Measurements from ENCODE around the gene DDX51.
"Not testable (repeated sequence)": the region's sequence is repeated elsewhere in the genome, so short reads cannot be mapped to it uniquely, and the experiment has no call there.

Gene DDX51

DNA sequence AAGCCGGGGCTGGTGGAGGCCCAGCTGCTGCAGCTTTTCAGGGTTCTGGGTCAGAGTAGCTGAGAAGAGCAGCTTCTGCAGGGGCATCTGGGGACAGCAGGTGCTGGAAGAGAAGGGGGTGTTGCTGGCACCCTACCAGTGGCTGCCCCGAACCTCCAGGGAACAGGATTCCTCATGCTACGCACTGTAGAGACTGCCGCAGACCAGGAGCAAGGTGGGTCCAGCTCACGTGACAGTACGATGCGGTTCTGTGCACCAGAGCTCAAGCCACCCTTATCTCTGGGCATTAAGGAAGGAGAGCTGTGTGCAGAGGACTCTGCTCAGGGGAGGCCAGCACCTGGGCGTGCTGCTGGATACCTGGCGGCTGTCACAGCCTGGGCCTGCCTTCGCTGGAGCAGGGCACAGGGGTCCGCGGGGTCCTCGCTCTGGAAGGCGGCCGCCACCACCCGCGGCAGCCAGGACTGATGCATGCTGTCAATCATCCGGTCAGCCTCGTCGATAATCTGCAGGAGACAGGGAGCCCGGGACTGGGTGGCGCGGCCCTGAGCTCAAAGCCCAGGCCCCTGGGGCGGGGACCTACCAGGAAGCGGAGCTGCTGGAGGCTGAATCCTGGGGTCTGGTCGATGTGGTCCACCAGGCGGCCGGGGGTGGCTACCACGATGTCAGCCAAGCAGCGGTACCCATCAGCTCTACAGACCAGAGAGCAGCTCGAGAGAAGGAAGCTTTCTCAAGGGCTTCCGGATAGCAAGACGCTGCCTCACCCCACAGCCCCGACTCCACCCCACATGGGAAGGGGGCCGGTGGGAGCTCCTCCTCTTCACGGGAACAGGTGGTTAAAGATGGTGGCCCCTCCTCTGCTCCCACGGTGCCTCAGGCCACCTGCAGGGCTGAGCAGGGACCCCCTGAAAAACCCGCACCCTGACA, 2.9 kb downstream of the DDX51 start:
- DNase-seq (ENCODE audit: insufficient read length, low spot score) = no peak
- TF ChIP-seq, protein P1, sequence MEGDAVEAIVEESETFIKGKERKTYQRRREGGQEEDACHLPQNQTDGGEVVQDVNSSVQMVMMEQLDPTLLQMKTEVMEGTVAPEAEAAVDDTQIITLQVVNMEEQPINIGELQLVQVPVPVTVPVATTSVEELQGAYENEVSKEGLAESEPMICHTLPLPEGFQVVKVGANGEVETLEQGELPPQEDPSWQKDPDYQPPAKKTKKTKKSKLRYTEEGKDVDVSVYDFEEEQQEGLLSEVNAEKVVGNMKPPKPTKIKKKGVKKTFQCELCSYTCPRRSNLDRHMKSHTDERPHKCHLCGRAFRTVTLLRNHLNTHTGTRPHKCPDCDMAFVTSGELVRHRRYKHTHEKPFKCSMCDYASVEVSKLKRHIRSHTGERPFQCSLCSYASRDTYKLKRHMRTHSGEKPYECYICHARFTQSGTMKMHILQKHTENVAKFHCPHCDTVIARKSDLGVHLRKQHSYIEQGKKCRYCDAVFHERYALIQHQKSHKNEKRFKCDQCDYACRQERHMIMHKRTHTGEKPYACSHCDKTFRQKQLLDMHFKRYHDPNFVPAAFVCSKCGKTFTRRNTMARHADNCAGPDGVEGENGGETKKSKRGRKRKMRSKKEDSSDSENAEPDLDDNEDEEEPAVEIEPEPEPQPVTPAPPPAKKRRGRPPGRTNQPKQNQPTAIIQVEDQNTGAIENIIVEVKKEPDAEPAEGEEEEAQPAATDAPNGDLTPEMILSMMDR (IDR thresholded peaks at IDR 0.05; ENCODE audit: insufficient read depth, missing control alignments) = no peak
- FAIRE-seq = no peak

DNA sequence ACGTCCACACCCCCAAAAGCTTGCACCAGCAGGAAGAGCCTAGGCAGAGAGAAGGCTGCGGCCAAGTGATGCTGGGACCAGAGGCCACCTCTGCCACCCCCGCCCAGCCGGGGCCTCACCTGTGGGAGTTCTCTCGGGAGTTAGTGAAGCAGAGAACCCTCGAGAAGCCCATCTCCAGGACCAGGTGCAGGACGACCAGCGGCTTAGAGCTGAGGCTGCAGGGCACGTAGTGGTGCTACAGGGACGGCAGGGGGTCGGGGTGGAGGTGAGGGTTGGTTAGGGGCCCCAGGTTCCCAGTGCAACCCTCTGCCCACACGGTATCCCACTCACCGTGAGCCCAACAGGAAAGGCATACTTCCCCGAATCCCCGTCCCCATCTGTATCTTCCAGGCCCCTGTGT, 3.6 kb downstream of the DDX51 start:
- DNase-seq (ENCODE audit: insufficient read length, low spot score) = no peak
- TF ChIP-seq, protein P1 (IDR thresholded peaks at IDR 0.05; ENCODE audit: insufficient read depth, missing control alignments) = no peak
- FAIRE-seq = no peak

DNA sequence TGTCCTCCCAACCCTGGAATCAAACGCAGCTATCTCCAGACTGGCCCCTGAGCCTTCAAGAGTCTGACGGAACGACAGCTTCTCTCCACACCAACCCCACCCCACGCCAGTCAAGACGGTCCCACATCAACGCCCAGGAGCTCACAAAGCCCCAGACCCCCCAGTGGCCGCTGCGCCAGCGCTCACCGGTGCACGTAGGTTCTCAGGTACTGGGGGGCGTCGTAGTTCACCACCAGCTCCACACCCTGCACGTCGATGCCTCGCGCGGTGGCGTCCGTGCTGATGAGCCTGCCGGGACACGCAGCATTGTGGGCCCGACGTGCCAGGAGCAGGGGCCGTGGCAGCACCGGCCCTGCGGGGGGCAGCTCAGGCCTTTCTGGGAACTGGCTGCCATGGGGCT, 4.2 kb downstream of the DDX51 start:
- TF ChIP-seq, protein P1 (IDR thresholded peaks at IDR 0.05; ENCODE audit: insufficient read depth, missing control alignments) = no peak
- FAIRE-seq (no peak), DNase-seq (ENCODE audit: insufficient read length, low spot score) (no peak)

DNA sequence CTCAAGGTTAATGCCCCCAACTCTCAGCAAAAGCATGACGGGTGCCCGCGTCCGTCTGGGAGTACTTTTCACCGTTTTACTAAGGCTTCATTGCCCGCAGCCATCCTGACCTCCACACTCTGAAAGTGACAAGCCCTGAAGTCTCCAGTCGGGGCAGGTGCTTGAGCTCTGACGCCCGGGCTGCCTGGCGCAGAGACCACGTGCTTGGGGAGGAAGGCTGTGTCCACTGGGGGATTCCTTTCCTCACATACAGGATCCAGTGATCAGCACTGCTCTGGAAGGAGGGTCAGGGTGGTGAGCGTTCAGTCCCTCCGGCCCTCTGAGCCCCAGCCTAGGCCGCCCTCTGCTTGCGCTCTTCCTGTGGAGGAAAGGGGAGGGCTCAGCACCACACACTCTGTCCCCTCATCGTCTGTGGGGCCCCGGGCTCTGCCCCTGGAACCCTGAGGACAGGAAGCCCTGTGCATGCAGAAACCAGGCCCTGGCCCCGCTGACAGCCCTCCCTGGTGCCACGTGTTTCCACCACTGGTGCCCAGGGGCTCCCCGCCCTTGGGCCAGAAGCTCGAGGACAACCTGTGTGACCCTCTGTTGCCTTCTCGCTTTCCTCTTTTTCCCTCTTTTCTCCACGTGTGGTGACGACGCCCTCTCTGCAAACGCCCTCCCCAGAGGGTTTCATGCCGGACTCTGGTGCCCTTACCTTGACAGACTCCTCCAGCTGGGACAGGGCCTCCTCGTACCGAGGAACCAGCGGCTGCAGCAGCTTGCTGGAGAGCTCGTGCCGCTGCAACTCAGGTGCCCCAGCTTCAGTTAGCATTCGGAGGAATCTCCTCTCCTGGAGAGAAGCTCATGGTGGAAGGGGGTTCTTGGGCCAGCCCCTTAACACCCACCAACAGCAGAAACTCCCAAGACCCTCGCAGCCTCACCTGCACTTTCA, 4.9 kb downstream of the DDX51 start:
- no peak for FAIRE-seq
- DNase-seq (ENCODE audit: insufficient read length, low spot score) = no peak
- TF ChIP-seq, protein P1 (IDR thresholded peaks at IDR 0.05; ENCODE audit: insufficient read depth, missing control alignments) = no peak

DNA sequence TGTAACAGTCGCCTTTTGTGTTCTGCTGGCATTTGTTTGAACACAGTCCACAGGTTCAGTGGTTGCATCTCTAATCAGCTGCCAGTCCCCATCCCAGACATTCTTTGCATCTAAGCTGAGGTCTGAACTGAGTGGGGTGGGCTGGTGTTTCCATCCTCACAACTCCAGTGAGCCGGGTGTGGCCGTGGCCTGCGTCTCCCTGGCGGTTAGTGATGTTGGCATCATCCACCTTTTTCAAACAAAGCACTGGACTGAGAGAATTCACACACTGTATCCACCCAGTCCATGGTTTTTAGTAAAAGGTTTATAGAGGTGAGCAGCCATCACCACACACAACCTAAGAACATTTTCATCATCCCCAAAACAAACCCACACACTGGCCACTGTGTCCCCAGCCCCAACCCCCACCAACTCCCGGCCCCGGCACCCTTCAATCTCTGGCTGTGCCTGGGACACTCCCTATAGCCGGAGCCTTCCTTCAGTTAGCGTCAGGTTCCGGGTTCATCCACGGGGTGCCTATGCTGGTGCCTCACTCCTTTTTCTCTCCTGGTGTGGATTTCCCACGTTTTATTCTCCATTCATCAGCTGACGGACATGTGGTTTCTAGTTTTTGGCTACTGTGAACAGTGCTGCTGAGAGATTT, 6.5 kb downstream of the DDX51 start:
- FAIRE-seq = no peak
- DNase-seq (ENCODE audit: insufficient read length, low spot score) = no peak
- TF ChIP-seq, protein P1 (IDR thresholded peaks at IDR 0.05; ENCODE audit: insufficient read depth, missing control alignments) = no peak

DNA sequence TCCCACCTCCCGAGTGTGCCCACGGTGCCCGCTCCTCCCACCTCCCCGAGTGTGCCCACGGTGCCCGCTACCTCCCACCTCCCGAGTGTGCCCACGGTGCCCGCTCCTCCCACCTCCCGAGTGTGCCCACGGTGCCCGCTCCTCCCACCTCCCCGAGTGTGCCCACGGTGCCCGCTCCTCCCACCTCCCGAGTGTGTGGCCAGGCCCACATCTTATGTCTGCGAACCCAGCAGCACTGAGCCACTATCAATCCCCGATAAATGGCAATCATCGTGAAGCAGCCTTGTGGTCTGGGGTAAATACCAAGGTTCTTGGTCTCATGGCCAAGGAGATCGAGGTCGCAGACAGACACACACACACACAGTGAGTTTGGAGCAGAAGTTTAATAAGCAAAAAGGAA, 7.9 kb downstream of the DDX51 start:
- DNase-seq (ENCODE audit: insufficient read length, low spot score); FAIRE-seq: not testable (repeated sequence)

DNA sequence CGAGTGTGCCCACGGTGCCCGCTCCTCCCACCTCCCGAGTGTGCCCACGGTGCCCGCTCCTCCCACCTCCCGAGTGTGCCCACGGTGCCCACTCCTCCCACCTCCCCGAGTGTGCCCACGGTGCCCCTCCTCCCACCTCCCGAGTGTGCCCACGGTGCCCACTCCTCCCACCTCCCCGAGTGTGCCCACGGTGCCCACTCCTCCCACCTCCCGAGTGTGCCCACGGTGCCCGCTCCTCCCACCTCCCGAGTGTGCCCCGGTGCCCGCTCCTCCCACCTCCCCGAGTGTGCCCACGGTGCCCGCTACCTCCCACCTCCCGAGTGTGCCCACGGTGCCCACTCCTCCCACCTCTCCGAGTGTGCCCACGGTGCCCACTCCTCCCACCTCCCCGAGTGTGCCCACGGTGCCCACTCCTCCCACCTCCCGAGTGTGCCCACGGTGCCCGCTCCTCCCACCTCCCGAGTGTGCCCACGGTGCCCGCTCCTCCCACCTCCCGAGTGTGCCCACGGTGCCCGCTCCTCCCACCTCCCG, 9.4 kb downstream of the DDX51 start:
- not testable (repeated sequence) for FAIRE-seq; DNase-seq (ENCODE audit: insufficient read length, low spot score)

Data from D721Med (cell line).